ENCODE results near the gene TEKT1.
"Not testable (repeated sequence)": the region's sequence is repeated elsewhere in the genome, so short reads cannot be mapped to it uniquely, and the experiment has no call there.

TEKT1 gene

DNA sequence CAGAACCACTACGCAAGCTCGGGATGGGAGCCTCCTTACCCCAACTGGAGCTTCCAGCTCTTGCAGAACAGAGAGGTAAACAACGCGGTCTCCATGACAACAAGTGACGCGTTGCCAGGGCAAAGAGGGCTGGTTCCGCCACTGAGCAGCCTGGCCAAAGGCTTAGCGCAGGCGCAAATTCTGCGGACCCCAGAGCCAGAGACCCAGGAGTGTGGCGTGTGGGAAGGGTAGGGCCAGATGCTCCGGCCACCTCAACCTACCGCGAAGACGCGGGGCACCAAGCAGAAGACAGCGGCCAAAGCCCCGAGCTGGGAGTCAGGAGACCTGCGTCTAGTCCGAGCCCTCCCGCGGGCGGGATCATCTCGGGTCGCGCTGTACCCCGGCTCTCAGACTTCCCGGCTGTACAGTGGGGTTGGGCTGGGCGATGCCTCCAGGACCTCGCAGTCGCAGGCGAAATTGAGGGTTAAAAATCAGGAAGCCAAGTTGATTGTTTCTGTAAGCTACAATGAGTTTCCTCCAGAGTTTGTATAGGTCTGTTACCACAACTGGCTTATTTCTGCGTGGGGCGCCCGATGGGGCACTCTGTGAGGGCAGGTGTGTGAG is at the start of gene TEKT1:
TEKT1 (minus strand) TSS at position 69 of the 603 bp plus-strand sequence. CDS start 1,353 bp downstream, outside the sequence.
- DNase-seq, result peak; percentile 87

DNA sequence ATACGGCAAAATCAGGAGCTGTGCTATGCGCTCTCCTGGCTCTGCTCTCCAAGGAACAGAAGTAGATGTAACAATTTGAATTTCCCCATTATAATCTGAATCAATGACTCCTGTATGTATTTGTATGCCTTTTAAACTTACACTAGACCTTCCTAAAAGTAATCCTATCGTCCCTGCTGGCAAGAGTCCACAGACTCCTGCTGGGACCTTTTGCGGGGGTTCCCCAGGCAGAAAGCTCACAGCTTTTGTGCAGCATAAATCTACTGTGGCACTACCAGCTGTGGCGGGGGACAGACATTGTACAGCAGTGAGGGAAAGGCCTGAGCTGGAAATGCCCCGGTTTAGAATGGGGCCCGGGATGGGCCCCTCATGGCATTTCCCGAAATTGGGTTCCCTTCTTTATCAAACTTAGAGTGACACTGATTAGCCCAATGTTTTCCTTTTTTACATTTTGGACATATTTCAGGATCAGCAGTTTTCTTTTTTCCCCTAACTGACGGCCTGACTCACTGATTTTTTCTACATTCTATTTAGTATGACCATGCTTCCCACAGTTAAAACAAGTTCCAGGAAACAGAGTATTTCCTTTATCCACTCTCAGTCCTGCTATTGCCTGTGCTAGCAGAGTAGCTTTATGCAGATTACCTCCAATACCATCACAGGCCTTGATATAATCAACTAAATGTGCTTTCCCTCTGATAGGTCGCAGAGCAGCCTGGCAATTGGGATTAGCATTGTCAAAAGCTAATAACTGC is 47.9 kb upstream of the TEKT1 start:
- DNase-seq, result not testable (repeated sequence)

DNA sequence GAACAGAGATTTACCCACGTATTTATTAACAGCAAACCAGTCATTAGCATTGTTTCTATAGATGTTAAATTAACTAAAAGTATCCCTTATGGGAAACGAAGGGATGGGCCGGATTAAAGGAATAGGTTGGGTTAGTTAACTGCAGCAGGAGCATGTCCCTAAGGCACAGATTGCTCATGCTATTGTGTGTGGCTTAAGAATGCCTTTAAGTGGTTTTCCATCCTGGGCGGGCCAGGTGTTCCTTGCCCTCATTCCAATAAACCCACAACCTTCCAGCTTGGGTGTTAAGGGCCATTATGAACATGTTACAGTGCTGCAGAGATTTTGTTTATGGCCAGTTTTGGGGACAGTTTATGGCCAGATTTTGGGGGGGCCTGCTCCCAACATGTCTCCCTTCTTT is 43.7 kb upstream of the TEKT1 start:
- DNase-seq, result not testable (repeated sequence)

DNA sequence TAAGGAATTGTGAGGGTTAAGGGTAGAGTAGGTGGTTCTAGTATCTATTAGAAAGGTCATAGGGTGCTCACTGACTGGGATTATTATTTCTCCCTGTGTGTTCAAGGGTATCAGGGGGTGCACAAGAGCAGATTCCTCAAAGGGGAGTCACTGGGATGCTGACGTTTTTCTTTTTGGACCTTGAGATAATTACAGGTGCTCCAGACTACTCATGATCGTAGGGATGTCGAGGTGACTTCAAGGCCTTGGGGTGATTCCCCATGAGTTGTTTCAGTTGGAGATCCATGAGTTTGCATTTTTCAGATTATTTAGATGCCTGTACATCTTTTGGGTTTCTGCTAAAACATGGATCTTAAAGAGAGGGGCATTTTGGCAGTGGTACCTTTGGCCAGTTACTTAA is 41.4 kb upstream of the TEKT1 start:
- no peak for DNase-seq

DNA sequence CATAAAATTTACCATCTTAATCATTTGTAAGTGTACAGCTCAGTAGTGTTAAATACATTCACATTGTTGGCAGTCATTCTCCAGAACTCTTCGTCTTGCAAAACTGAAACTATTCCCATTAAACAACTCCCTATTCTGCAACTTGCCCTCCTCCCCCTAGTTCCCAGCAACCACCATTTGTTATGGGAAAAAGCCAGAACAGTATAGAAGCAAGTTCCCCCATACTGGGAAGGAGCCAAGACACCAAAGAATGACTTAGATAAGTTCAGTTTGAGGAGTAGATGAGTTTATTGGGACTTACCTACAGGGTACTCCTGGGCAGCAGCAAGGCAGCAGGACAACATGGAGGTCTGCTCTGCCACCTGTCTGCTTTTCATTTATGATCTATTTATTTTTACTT is 39.3 kb upstream of the TEKT1 start:
- no peak for DNase-seq

DNA sequence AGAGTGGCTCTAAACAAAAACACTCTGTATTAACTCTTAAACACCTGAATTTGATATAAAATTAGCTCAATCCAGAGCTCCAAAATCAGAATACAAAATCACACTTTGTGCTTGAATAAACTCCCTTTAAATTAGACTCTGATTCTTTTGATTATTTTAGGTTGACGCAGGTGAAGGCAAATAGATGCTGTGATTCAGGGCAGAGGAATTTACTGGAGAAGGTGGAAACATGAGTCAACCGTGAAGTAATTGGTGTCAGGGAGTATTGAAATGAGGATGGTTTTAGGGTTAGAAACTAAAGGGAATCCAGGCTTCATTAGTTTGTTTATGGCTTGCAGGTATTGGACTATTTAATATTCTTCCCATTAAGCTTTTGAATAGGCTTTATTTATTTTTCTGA is 37.1 kb upstream of the TEKT1 start:
- DNase-seq, result no peak

DNA sequence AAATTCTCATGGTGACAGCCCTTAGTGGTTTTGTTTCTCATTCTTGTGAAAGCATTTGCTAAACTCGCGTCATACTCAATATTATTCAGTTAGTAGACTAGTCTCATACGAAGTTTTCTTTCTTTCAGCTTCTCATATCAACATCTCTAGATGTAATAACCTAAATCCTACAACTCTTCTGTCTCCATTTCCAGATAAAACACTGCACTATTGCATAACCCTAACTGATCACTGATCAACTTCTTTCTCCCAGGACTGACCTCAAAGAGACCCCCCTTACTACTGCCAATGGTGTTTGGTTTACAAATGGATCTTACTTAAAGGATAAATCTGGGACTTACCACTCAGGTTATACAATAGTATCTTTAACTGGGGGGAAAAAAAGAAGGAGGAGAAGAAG is 36.3 kb upstream of the TEKT1 start:
- no peak for DNase-seq

DNA sequence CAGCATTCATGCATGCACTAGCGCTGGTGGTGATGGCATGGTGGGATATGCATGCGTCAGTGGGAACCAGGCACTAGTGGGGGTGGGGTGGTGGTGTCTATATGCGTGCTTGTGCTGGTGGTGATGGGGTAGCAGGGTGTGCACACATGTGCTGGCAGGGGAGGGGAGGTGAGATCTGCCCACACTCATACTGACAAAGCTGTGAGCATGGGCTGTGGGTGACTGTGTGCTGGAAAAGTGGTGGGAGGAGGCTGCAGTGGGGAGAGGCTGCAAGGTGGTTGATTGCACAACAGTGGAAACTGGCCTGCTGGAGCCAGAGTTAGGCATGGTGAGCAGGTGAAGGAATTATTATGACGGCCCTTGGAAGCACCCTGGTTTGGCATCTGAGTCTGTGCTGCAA is 31.3 kb upstream of the TEKT1 start:
- DNase-seq, result no peak

DNA sequence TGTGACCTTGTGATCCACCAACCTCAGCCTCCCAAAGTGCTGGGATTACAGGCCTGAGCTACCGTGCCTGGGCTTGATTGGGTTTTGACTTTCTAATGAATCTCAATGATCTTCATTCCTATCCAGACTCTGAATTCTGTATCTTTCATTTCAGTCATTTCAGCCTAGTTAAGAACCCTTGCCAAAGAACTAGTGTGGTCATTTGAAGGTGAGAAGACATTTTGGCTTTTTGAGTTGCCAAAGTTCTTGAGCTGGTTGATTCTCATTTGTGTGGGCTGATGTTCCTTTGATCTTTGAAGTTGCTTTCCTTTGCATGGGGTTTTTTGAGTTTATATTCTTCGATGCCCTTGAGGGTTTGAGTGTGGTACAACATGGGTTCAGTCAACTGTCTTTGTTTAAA is 30.6 kb upstream of the TEKT1 start:
- no peak for DNase-seq

DNA sequence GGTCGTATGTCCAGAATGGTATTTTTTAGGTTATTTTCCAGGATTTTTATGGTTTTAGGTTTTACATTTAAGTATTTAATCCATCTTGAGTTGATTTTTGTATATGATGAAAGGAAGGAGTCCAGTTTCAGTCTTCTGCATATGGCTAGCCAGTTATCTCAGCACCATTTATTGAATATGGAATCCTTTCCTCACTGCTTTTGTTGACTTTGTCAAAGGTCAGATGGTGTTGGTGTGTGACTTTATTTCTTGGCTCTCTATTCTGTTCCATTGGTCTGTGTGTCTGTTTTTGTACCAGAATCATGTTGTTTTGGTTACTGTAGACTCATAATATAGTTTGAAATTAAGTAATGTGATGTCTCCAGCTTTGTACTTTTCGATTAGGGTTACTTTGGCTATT is 26.4 kb upstream of the TEKT1 start:
- no peak for DNase-seq

DNA sequence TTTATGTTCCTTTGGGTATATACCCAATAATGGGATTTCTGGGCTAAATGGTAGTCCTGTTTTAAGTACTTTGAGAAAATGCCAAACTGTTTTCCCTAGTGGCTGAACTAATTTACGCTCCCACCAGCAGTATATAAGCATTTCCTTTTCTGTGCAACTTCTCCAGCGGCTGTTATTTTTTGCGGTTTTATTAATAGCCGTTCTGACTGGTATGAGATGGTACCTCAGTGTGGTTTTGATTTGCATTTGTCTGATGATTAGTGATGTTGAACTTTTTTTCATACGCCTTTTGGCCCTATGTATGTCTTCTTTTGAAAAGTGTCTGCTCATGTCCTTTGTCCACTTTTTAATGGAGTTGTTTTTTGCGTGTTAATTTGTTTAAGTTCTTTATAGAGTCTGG is 25.8 kb upstream of the TEKT1 start:
- no peak for DNase-seq

DNA sequence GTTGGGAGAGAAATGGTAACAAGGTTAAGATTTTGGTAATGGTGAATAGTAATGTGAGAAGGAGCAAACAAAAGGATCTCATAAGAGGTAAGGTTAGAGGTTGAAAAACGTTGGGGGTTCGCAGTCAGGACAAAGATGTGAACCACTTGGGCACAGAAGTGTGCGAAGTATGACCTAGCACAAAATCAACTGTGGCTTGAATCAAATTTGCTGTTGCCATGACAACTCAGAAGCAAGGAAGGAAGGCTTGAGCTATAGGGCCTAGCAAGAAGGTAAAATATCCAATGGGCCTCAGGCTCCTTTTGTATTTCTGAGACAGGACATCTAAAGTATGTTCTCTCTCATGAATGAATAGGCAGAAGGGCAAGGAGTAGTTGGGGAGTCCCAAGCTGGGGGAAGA is 24.5 kb upstream of the TEKT1 start:
- DNase-seq, result no peak

DNA sequence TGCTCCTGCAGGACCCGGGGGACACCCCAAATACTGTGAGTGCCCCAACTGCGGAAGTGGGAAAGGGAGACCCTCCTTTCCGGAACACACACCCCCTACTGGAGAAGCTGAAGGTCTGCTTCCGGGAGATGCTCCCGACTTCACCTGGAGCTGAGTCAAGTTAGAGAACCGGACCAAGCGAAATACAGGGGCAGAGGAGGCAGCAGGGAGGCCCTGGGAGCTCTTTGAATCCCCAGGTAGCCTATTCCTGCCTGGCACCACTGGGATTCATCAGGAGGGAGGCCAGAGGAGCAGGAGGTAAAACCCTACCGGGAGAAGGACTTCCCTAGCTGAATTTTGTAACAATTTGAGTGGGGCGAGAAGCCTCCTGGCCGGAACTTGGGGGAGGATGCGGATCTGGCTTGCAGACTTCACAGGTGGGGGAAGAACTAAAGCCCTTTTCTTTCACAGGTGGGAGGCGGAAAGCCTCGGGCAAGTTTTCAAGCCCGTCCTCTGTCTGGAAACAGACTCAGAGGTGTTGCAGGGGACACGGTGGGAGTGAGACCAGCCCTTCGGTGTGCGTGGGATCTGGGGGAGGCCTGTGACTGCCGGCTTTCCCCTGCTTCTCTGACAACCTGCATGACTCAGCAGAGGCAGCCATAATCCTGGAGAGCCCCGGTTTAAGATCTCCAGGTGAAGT is 22.4 kb upstream of the TEKT1 start:
- no peak for DNase-seq

DNA sequence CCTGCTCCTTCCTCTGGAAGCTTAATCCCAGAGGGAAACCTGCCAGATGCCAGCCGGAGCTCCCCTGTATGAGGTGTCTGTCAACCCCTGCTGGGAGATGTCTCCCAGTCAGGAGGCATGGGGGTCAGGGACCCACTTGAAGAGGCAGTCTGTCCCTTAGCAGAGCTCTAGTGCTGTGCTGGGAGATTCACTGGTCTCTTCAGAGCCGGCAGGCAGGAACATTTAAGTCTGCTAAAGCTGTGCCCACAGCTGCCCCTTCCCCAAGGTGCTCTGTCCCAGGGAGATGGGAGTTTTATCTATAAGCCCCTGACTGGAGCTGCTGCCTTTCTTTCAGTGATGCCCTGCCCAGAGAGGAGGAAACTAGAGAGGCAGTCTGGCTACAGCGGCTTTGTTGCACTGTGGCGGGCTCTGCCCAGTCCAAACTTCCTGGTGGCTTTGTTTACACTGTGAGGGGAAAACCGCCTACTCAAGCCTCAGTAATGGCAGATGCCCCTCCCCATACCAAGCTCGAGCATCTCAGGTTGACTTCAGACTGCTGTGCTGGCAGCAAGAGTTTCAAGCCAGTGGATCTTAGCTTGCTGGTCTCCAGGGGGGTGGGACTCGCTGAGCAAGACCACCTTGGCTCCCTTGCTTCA is 17.1 kb upstream of the TEKT1 start:
- not testable (repeated sequence) for DNase-seq

DNA sequence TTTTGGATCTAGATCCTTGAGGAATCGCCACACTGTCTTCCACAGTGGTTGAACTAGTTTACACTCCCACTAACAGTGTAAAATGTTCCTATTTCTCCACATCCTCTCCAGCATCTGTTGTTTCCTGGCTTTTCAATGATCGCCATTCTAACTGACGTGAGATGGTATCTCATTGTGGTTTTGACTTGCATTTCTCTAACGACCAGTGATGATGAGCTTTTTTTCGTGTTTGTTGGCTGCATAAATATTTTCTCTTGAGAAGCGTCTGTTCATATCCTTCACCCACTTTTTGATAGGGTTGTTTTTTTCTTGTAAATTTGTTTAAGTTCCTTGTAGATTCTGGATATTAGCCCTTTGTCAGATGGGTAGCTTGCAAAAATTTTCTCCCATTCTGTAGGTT is 14.6 kb upstream of the TEKT1 start:
- DNase-seq, result not testable (repeated sequence)

DNA sequence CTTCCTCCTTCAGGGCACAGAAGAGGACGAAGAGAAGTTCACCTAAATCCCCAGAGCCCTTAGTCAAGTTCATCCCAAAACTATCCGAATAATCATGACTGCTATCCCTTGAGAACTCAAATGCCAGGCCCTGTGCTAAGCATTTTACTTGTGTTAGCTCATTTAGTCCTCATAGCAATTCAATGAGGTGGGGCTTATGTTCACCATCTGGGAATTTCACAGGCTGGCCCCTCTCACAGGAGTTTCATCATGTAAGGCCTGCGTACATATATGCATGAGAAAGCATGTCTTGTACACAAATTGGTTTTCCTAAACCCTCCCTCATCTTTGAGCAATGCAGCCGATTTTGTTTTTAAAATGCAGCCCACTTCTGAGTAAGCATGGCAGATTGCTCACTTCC is 12.9 kb upstream of the TEKT1 start:
- not testable (repeated sequence) for DNase-seq

DNA sequence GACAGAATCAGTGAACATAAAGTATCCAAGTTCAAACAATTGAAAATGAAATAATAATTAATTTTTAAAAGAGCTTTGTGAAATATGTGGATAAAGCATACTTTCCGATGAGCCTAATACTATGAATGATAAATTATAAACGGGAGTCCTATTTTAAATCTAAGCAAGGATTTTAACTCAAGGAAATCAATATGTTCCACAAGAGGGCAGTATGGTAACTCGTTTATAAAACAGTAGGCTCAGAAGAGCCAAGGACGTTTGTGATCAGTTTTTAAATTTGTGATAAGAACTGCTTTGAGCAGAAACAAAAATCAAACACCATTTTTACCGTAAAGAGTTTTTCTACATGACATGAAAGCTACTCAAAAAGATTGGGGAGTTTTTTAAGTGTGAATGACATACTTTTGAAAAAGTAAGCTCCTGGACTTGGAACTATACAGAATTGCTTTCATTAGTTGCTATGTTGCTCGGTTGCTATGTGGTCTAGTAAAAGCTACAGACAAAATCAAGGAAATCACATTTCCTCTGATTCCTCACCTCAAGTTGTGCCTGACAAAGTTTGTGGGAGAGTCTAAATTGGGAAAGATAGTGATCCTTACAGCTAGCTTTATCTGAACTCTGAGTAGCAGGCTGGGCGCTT is 11.8 kb upstream of the TEKT1 start:
- no peak for DNase-seq

DNA sequence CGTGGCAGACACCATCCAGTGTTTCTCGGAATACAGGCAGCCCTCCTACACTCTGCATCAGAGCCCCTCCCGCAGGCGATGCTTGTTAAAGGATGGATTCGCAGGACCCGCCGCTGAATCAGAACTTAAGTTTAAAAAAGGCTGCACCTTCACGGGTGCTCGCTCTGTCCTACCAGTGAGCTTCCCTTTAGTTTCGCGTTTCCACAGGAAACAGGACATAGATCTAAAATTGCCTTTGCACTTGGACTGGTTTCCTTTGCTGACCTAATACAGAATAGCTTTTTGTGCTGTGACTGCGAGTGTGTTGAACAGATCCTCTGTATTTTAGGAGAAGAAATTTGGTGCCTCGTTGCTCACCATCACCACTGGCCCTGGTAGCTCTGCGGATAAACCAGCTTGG is 10.2 kb upstream of the TEKT1 start:
- DNase-seq, result not testable (repeated sequence)

DNA sequence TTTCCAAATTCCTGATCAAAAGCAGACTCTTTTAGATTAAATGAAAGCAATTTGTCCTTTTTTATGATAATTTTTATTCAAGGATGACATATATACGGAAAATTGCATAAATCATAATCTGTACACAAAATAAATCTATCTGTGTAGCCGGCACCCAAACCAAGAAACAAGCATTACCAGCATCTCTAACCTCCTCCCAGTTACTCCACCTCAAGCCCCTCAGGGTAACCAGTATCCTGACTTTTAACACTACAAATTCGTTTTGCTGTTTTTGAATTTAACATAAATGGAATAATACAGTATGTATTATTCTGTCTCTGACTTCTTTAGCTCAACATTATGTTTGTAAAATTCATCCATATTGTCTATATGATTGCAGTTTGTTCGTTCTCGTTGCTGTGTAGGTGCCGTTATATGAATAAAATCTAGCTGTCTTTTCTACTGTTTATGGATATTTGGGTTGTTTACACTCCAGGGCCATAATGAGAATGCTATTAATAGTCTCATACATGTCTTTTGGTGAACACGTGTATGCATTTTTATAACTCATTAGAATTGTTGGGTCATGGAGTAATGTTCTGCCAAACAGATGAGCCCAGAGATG is 1.0 kb downstream of the TEKT1 start:
- DNase-seq, result no peak

DNA sequence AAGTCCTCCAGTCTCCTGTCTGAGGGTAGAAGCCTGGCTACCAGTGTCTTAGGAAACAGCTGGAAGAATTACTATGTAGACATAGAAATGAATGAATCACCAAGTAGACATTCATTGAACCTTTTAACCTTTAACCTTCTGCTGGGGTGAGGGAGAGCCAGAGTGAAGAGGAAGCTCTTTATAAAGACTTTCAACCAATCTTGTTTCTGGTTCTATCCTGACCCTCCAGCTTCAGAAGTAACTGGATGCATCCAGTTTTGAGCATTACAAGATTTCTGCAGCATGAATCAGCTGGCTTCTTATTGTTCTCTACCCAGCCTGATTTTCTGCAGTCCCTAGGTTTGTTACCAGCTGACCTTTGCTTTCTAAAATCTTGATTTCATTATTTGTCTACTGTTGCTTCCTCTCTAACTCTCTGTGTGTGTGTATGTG is 8.5 kb downstream of the TEKT1 start:
- DNase-seq, result no peak

DNA sequence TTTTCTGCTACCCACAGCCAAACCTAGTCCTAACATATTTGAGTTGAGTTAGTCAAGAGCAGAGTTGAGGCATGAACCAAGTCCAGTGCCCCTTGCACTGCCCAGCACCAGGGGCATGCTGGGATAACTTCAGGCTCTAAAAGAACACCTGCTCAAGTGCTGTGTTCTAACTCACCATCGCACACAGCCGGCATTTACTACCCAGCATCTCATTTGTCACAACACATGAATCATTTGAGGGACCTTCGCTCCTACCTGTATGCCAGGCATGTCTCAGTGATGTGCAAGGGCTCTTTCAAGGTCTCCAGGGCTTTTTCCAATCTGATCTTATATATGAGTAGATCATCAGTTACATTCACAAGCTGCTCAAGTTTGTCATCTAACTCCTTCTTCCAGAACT is 12.6 kb downstream of the TEKT1 start:
- DNase-seq, result no peak

DNA sequence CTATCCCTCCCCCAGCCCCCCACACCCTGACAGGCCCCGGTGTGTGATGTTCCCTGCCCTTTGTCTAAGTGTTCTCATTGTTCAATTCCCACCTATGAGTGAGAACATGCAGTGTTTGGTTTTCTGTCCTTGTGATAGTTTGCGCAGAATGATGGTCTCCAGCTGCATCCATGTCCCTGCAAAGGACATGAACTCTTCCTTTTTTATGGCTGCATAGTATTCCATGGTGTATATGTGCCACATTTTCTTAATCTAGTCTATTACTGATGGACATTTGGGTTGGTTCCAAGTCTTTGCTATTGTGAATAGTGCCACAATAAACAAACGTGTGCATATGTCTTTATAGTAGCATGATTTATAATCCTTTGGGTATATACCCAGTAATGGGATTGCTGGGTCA is 15.2 kb downstream of the TEKT1 start:
- DNase-seq, result not testable (repeated sequence)

DNA sequence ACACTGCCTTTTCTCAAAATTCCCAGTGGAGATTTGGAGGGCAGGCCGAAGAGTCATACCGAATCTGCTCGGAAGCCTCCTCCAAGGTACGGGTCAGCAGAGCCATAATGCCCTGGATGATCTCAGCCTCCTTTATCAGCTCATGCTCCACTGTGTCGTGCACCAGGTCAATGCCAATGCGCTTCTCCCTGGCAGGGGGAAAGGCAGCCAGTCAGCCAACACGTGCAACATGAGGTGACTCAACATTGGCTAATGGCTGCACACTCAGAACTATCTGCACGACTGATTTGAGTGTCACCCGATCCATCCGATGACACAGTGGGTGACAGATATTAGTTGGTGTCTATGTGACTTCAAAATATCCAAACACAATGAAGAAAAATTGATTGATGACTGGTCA is 15.8 kb downstream of the TEKT1 start:
- no peak for DNase-seq
